Cardiac septum (tissue), 1 donor: ENCODE results near the gene DNAJC27. TPM values are rescaled to one million over a fixed set of nuclear protein-coding genes. Genes with fewer than 3 reads are reported as not detected.

Experiments used
- DNase-seq: peaks from one replicate; pipeline ENCODE4 v3.0.0-alpha.2; 2020; ENCODE audit warnings: low spot score
- intact Hi-C: fragments of 100-400 bp; cut with DNase I; formaldehyde crosslinking; loops from one replicate; pipeline ENCODE4 v1.14.0; 2022
- total RNA-seq: library from RNA; stranded (reverse); fragmentation: NEBNext Ultra II Directional; extraction: Animal tissue kit (Norgen Biotek cat#: 25700); gene quantifications from one replicate; pipeline ENCODE4 v1.2.1, GENCODE V29; 2021
- donor health status: DM: no; HTN: no; CAD: no.

Gene DNAJC27
- total RNA-seq, 1 donor from 2014 or later = 11.2 TPM

DNA sequence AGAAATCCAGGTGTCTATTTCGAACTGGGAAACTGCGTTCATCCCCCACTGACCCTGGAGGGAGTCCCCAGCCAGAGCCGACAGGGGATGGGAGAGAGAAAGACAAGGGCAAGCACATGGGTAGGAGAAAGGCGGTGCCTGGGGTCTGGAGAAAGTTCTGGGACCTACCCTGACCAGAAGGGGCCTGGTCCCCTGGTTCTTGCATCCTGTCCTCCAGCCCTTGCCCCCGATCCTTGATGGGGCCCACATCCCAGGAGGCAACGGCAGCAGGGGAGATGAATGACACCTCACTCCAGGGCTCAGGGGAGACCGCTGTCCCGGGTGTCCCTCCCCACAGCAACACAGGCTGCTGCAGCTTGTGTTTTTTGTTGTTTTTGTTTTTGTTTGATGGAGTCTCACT, 56.6 kb downstream of the DNAJC27 start:
- DNase-seq = no peak
- intact Hi-C loops = loop anchor here (5.0 kb wide), 1 partner anchor 58 kb away; no protein-coding TSS in a partner anchor

DNA sequence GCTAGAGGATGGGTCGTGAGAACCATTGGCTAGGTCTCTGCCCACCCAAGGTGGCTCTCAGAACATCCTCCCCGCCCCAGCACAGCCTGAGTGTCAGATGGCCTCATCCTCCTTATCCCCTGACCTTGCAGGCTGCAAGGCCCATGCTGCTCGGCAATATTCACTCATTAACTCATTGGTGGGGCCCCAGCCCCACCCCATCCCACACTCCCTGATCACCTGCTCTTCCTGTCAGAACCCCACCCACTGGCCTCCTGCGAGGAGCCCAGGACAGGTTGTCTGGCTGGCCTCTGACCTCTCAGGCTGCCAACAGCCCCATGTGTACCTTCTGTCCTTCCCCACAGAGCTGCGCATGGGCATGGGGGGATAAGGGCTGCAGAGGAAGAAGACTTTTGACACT, 57.0 kb downstream of the DNAJC27 start:
- intact Hi-C loops = loop anchor here (5.0 kb wide), 1 partner anchor 57 kb away; no protein-coding TSS in a partner anchor
- DNase-seq = no peak

GRCh38 chr2:24913911-24914310, 57.8 kb downstream of the DNAJC27 start:
- no peak for DNase-seq
- intact Hi-C loops = no loop called here

DNA sequence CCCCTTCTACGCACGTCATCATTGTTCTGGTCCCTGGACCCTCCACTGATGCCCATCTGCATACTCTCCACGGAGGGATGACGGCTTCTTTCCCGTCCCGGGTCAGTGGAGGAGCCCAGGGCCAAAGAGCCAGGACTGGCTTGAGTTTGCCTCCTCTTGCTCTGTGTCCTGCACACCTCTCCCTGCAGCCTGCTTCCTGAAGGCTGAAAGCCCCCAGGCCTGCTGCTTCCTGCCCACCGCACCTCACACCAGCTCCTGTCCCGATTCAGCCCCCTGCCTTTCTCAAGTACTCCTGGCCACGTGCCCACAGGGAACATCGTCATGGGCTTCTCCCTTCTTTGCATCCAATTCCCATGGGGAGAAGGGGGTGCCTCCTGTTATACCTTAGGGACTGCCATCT, 58.8 kb downstream of the DNAJC27 start:
- no peak for DNase-seq
- intact Hi-C loops = no loop called here

GRCh38 chr2:24912523-24912922, 59.2 kb downstream of the DNAJC27 start:
- intact Hi-C loops = no loop called here
- no peak for DNase-seq

DNA sequence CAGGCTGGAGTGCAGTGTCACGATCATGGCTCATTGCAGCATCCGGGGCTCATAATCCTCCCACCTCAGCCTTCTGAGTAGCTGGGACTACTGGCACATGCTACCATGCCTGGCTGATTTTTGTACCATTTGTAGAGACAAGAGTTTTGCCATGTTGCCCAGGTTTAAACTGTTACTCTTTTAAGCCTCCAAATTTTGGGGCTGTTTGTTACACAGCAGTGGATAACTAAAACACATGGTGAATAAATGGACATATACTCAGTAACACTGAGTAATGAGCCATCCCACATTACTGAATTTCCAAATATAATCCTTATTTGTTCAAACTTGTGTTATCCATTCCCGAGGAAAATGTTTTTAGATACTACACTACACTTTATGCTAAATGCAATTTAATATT, 61.5 kb downstream of the DNAJC27 start:
- no peak for DNase-seq
- intact Hi-C loops = no loop called here

- intact Hi-C loops = no loop called here
- DNase-seq = no peak
These were observed 62.1 kb downstream of the DNAJC27 start for GRCh38 chr2:24909555-24910177.

DNA sequence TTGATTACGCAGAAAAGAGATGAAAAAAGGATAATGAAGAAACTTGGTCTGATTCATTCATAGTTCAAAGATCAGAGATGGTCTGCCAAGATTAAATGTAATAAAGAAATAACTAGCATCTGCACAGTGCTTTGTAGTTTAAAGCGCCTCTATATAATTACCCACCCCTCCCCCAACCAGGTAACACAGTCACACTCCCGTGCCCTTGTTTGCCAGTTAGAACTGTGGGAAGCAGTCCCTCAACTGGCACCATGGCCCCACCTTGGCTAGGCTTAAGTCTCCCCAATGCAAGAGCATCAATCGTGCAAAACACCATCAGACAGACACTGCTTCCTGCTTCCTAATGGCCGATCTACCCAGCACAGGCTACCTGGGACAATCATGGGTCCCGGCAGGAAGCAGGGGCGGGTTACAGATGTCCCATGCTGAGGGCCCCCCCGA, 63.3 kb downstream of the DNAJC27 start:
- no peak for DNase-seq
- intact Hi-C loops = no loop called here

DNA sequence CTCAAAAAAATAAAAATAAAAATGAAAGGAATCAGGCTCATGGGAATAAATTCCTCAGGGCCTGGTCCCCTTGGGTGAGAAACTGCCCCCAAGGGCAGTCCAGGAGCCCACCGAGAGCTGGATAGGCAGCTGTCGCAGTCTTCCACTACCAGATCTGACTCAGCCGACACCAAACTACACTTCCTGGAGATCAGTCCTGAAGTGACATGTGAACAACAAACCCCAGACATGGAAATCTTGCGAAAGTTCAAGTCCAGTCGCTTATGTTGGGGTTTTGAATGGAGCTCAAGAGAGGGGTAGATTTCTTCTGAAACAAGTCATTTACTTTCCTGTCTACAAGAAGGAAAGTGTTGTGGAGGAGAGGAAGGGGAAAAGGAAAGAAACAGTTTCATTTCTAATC, 64.6 kb downstream of the DNAJC27 start:
- intact Hi-C loops = no loop called here
- peak; percentile 17 for DNase-seq

- intact Hi-C loops = no loop called here
- no peak for DNase-seq
These were observed 65.3 kb downstream of the DNAJC27 start for GRCh38 chr2:24906466-24906865.

- no peak for DNase-seq
- intact Hi-C loops = no loop called here
These were observed 68.3 kb downstream of the DNAJC27 start for GRCh38 chr2:24903161-24904103.

- intact Hi-C loops = no loop called here
- DNase-seq = peak; percentile 60
These were observed 72.3 kb downstream of the DNAJC27 start for GRCh38 chr2:24899361-24899910.

DNA sequence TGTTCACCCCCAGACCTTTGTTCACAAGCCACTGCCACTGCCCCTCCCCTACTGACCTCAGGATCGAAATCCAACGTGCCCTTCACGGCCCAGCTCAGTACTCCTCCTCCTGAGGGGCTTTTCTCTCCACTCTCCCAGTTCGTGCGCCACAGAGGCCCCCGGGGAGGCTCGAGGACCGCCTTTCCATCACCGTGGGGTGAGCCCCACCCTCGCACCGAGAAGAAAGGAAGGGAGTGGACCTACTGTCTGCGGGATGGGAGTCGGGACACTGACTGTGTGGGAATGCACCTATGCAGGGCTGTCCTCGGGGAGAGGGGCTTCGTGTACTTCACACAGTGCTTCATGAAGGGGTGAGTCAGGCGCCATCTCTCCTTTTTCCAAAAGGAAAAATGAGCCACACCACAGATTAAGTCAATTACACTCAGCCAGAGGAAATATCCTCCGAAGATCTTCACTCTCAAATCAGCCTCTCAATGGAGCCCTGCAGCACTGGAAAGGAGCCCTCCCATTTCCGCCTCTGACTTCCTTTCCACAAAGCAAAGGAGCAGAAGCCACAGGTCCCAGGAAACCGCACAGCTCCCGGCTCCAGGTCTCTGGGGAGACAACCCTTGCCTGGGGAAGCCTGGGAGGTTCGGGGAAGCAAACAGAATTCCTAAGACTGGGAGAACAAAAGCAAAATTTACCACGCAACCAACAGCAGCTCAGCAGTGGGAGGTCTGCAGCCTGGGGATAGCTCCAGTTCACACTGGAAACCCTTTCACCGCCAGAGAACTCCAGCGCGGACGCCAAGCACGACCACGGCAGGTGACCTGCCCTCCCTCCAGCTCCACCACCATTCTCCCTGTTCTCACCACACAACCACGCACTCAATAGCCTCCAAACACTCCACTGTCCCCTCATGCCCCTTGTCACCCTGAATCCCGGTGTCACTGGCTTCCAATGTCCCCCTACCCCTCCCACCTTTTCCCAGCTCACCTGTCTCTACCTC, 73.3 kb downstream of the DNAJC27 start:
- DNase-seq = peak; percentile 71
- intact Hi-C loops = no loop called here

DNA sequence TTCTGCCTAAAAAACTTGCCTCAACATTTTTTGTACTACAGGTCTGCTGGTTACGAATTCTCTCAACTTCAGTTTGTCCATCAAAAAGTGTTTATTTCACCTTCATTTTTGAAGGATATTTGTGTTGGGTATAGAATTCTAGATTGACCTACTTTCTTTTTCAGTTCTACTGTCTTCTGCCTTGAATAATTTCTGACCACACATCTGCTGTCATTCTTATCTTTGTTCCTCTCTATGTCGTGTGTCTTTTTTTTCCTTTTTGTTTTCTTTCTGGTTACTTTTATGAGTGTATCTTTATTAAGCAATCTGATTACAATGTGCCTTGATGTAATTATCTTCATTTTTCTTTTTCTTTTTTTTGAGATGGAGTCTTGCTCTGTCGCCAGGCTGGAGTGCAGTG, 77.0 kb downstream of the DNAJC27 start:
- intact Hi-C loops = no loop called here
- DNase-seq = no peak

DNA sequence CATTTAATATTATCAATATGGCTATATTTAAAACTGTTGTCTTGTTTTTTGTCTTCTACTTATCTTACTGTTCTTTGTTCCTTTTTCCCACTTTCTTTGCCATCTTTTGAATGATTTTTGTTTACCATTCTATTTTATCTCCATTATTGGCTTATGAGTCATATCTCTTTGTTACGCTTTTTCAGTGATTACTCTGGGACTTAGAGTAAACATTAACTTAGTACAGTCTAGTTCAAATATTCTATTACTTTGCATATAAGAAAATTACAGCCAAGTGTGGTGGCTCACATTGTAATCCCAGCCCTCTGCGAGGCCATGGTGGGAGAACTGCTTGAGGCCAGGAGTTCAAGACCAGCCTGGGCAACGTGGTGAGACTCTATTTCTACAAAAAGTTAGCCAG, 77.8 kb downstream of the DNAJC27 start:
- intact Hi-C loops = no loop called here
- no peak for DNase-seq
